Kidney (tissue), 22 donors: Measurements from ENCODE around the gene LCE1D. TPM values are rescaled to one million over a fixed set of nuclear protein-coding genes. Genes with fewer than 3 reads are reported as not detected.

Experiments used
- DNase-seq, 5 donors: peaks; one replicate each; pipeline ENCODE4 v3.0.0-alpha.2; 2013 to 2020
- FAIRE-seq: peaks from 2 replicates; lab custom pipeline; 2012; peaks lifted over from hg19 to GRCh38; lab: Jason Lieb, UNC
- H3K27ac ChIP-seq, 2 donors: one replicate each; pipeline ENCODE4 v1.7.0; 2013; ENCODE audit warnings: low read depth in 2 of 2, low read length in 2 of 2, inconsistent platforms in 1 of 2
- H3K27me3 ChIP-seq: one replicate; pipeline ENCODE4 v1.7.1; 2013; ENCODE audit warnings: low read length, inconsistent platforms; ENCODE audit not compliant: control insufficient read depth, insufficient read depth
- H3K36me3 ChIP-seq, 3 donors: one replicate each; pipeline versions ENCODE4 v1.7.0 to v1.7.1; 2013; ENCODE audit warnings: low read length in 3 of 3, control low read depth in 1 of 3, inconsistent platforms in 1 of 3; ENCODE audit not compliant: insufficient read depth in 3 of 3, control insufficient read depth in 2 of 3
- H3K4me1 ChIP-seq, 3 donors: one replicate each; pipeline versions ENCODE4 v1.7.0 to v1.7.1; 2013; ENCODE audit warnings: low read length in 3 of 3, inconsistent platforms in 1 of 3, low read depth in 1 of 3; ENCODE audit not compliant: control insufficient read depth in 2 of 3, insufficient read depth in 2 of 3
- H3K4me3 ChIP-seq, 3 donors: one replicate each; pipeline versions ENCODE4 v1.7.0 to v1.8.1; 2013; ENCODE audit warnings: low read length in 3 of 3, control low read depth in 1 of 3, inconsistent platforms in 1 of 3
- H3K9ac ChIP-seq, 3 donors: one replicate each; pipeline versions ENCODE4 v1.7.0 to v1.7.1; 2013; ENCODE audit warnings: low read length in 3 of 3, control low read depth in 1 of 3, inconsistent platforms in 1 of 3
- H3K9me3 ChIP-seq, 3 donors: one replicate each; pipeline versions ENCODE4 v1.7.0 to v1.7.1; 2013; ENCODE audit warnings: low read length in 3 of 3, control low read depth in 1 of 3, inconsistent platforms in 1 of 3; ENCODE audit not compliant: control insufficient read depth in 2 of 3, insufficient read depth in 1 of 3
- intact Hi-C: fragments of 100-400 bp; cut with DNase I; formaldehyde crosslinking; loops from one replicate; pipeline ENCODE4 v1.11.1; 2022
- long read RNA-seq, 10 donors: library from polyadenylated mRNA in 1 of 10; unstranded in 1 of 10; transcript quantifications; one replicate each; pipeline ENCODE4 v2.0.0 and lab custom pipeline, GENCODE V29; 2021 to 2026
- polyA plus RNA-seq: library from polyadenylated mRNA; stranded (reverse); fragments of 350-450 nt; fragmentation: Illumina TruSeq; extraction: RNeasy Lipid Tissue Mini Kit (QIAGEN cat#74804); gene quantifications from one replicate; pipeline ENCODE4 v1.2.3, GENCODE V29; 2014; ENCODE audit warnings: low read depth, low replicate concordance; ENCODE audit not compliant: insufficient read depth
- total RNA-seq: library from RNA; stranded (reverse); fragmentation: NEBNext Ultra II Directional; extraction: Animal tissue kit (Norgen Biotek cat#: 25700); gene quantifications from one replicate; pipeline ENCODE4 v1.2.1, GENCODE V29; 2021
- TF ChIP-seq, protein P1 (sequence below): IDR thresholded peaks from 3 replicates; pipeline ENCODE4 v1.5.1; 2012; ENCODE audit warnings: mild to moderate bottlenecking, moderate library complexity, borderline replicate concordance; ENCODE audit not compliant: insufficient read depth; ENCODE audit errors: extremely low read depth
- donor health status: control.
- donor health status: control.
- donor health status: control.
- donor health status: control.
- donor health status: control.
- donor health status: DM: yes; HTN: yes; CAD: no.
- donor health status: Normal renal cell carcinoma (clear cell type).

The LCE1D gene, protein sequence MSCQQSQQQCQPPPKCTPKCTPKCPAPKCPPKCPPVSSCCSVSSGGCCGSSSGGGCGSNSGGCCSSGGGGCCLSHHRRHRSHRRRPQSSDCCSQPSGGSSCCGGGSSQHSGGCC
- not detected for total RNA-seq
- not detected for polyA plus RNA-seq
- long read RNA-seq, donor 1, result 0 reads
- long read RNA-seq, donor 2, result 0 reads
- long read RNA-seq, donor 3, result 0 reads
- long read RNA-seq, donor 4, result 0 reads
- long read RNA-seq, donor 5, result 0 reads
- long read RNA-seq, donor 6, result 0 reads
- long read RNA-seq, donor 7, result 0 reads
- long read RNA-seq, donor 8, result 0 reads
- long read RNA-seq, donor 9, result 0 reads
- long read RNA-seq, donor 10, result 0 reads

DNA sequence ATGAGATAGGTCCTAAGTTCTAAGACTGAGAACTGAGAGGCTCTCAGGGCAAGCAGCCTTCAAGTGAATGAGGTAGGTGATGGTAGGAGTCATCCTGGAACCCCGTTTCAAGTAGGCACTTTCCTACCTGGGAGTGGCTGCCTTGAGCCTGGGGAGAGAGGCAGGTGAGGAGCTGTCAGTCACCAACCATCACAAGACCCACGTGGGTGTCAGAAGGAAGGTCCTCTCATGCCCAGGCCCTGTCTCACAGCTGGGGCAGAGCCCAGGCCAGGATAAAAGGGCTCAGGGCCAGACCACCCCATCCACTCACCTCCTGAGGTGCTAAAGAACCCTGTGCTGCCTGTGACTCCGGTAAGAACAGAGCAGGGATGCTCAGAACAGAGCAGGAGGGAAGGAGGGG, at the start of gene LCE1D:
TSS of gene LCE1D (plus strand) at position 301 of the 400 bp plus-strand sequence. CDS start 1,074 bp downstream, outside the sequence.
- H3K4me1 ChIP-seq, result peaks cover 0 to 2% (median 0%) of the 10 kb centered on the region in 3 donors
- no peaks in the 10 kb centered on the region for H3K27me3 ChIP-seq
- TF ChIP-seq, protein P1, sequence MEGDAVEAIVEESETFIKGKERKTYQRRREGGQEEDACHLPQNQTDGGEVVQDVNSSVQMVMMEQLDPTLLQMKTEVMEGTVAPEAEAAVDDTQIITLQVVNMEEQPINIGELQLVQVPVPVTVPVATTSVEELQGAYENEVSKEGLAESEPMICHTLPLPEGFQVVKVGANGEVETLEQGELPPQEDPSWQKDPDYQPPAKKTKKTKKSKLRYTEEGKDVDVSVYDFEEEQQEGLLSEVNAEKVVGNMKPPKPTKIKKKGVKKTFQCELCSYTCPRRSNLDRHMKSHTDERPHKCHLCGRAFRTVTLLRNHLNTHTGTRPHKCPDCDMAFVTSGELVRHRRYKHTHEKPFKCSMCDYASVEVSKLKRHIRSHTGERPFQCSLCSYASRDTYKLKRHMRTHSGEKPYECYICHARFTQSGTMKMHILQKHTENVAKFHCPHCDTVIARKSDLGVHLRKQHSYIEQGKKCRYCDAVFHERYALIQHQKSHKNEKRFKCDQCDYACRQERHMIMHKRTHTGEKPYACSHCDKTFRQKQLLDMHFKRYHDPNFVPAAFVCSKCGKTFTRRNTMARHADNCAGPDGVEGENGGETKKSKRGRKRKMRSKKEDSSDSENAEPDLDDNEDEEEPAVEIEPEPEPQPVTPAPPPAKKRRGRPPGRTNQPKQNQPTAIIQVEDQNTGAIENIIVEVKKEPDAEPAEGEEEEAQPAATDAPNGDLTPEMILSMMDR, result no peak
- H3K4me3 ChIP-seq, result no peak within 1 kb of the TSS
- FAIRE-seq, result no peak
- no peak within 1 kb of the TSS for H3K9ac ChIP-seq
- no peak for DNase-seq
- no peak within 1 kb of the TSS for H3K27ac ChIP-seq
- intact Hi-C loops, result no loop called here
- H3K36me3 ChIP-seq, result no peaks in the 10 kb centered on the region
- no peaks in the 10 kb centered on the region for H3K9me3 ChIP-seq

DNA sequence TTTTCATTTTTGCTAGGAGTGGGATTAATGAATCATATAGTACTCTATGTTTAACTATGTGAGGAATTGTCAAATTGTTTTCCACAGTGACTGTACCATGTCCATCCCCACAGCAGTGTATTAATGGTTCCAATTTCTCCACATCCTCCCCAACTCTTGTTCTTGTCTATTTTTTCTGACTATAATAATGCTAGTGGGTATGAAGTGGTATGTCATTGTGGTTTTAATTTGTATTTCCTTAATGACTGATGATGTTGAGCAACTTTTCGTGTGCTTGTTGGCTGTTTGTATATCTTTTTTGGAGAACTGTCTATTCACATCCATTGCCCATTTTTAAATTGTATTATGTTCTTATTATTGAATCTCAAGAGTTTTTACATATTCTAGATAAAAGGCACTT, 48.7 kb upstream of the LCE1D start:
- Histone ChIP-seq H3K9ac (no peak overlapping the region), H3K36me3 (no peaks in the 10 kb centered on the region), H3K4me3 (no peak overlapping the region), H3K27ac (no peak overlapping the region), H3K4me1 (no peaks in the 10 kb centered on the region), H3K9me3 (no peaks in the 10 kb centered on the region), H3K27me3 (no peaks in the 10 kb centered on the region)
- DNase-seq (no peak), FAIRE-seq (no peak)
- TF ChIP-seq, protein P1, result no peak
- intact Hi-C loops, result no loop called here

DNA sequence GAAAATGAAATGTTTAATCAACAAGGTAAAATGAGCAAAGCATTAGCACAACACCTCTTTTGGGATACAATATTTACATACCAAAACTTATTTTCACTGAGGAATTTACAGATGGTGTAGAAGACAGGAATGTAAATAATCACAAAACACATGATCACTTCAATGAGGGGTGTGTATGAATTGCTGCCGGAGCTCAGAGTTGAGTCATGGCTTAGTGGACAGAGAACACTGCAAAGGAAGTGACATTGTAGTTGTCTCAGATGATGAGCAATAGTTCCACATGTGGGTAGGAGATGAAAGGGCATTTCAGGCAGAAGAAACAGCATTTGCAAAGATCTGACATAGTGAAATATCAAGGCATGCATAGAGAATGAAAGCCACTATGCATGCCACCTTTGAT, 44.3 kb upstream of the LCE1D start:
- Histone ChIP-seq H3K4me1 (no peaks in the 10 kb centered on the region), H3K9ac (no peak overlapping the region), H3K27ac (no peak overlapping the region), H3K4me3 (no peak overlapping the region), H3K36me3 (no peaks in the 10 kb centered on the region), H3K9me3 (no peaks in the 10 kb centered on the region), H3K27me3 (no peaks in the 10 kb centered on the region)
- no peak for DNase-seq
- FAIRE-seq, result no peak
- intact Hi-C loops, result no loop called here
- TF ChIP-seq, protein P1, result no peak
